ENCODE results near the gene CCNI2.

The CCNI2 gene

GRCh38 chr5:132750471-132751230 is 3.4 kb downstream of the CCNI2 start:
- DNase-seq, result no peak

- no peak for DNase-seq
Observed at GRCh38 chr5:132751444-132751843, 4.2 kb downstream of the CCNI2 start.

- DNase-seq, result no peak
Observed at GRCh38 chr5:132751971-132752580, 4.8 kb downstream of the CCNI2 start.

GRCh38 chr5:132752581-132753125 is 5.4 kb downstream of the CCNI2 start:
- DNase-seq, result no peak

GRCh38 chr5:132753135-132753987 is 6.1 kb downstream of the CCNI2 start:
- no peak for DNase-seq

GRCh38 chr5:132754111-132754510 is 6.9 kb downstream of the CCNI2 start:
- DNase-seq, result no peak

- DNase-seq, result no peak
Observed at GRCh38 chr5:132754947-132755346, 7.7 kb downstream of the CCNI2 start.

- DNase-seq, result no peak
Observed at GRCh38 chr5:132756542-132756941, 9.3 kb downstream of the CCNI2 start.

- no peak for DNase-seq
Observed at GRCh38 chr5:132758451-132758850, 11.2 kb downstream of the CCNI2 start.

- no peak for DNase-seq
Observed at GRCh38 chr5:132759114-132760048, 12.2 kb downstream of the CCNI2 start.

GRCh38 chr5:132760049-132760420 is 12.8 kb downstream of the CCNI2 start:
- DNase-seq, result no peak

- no peak for DNase-seq
Observed at GRCh38 chr5:132760601-132761317, 13.5 kb downstream of the CCNI2 start.

- DNase-seq, result no peak
Observed at GRCh38 chr5:132761321-132762240, 14.4 kb downstream of the CCNI2 start.

GRCh38 chr5:132762246-132763000 is 15.2 kb downstream of the CCNI2 start:
- DNase-seq, result no peak

GRCh38 chr5:132763181-132764036 is 16.2 kb downstream of the CCNI2 start:
- DNase-seq, result no peak

- no peak for DNase-seq
Observed at GRCh38 chr5:132764051-132764450, 16.8 kb downstream of the CCNI2 start.

GRCh38 chr5:132764671-132765238 is 17.5 kb downstream of the CCNI2 start:
- no peak for DNase-seq

- no peak for DNase-seq
Observed at GRCh38 chr5:132765311-132766019, 18.2 kb downstream of the CCNI2 start.
